Endothelial cell of umbilical vein (primary cell): Measurements from ENCODE around the gene ALB. TPM values are rescaled to one million over a fixed set of nuclear protein-coding genes. Genes with fewer than 3 reads are reported as not detected.

Source experiments
- BruUV-seq: library from RNA; stranded (reverse); fragments of 400-500 nt; replicated peaks from 2 replicates; lab custom pipeline; 2021; lab: Mats Ljungman, UMichigan
- CTCF ChIA-PET: fragments of 300-600, 350-600 bp; sonication (Branson Sonifier 250); formaldehyde crosslinking; loops from one replicate; lab custom pipeline; 2021; ENCODE audit warnings: antibody characterized with exemption, inconsistent platforms; lab: Charles Lee
- POLR2A ChIA-PET: fragments of 300-600, 350-600 bp; sonication (Branson Sonifier 250); formaldehyde crosslinking; loops from one replicate; lab custom pipeline; 2021; ENCODE audit warnings: antibody characterized with exemption, inconsistent platforms; lab: Charles Lee
- DNase-seq: peaks from one replicate; pipeline ENCODE4 v3.0.0-alpha.2; 2011; ENCODE audit warnings: low read depth, low spot score
- FAIRE-seq: peaks from 2 replicates; lab custom pipeline; 2011; peaks lifted over from hg19 to GRCh38; lab: Jason Lieb, UNC
- H2AFZ ChIP-seq: 2 replicates; pipeline ENCODE4 v1.6.0; 2012; ENCODE audit warnings: low read depth, low read length, control low read depth, inconsistent platforms
- H3K27ac ChIP-seq: 2 replicates; pipeline ENCODE4 v1.5.1; 2011; ENCODE audit warnings: low read depth, mild to moderate bottlenecking, control low read depth, low read length, moderate library complexity; ENCODE audit not compliant: insufficient read depth
- H3K27me3 ChIP-seq, 2 experiments: 2 replicates each; pipeline versions ENCODE4 v1.6.0 to v1.6.1; 2011; ENCODE audit warnings: low read length in 2 of 2, mixed read lengths in 1 of 2; ENCODE audit not compliant: control insufficient read depth in 2 of 2, insufficient read depth in 2 of 2
- H3K36me3 ChIP-seq, 2 experiments: 2 replicates in 1 of 2; 3 replicates in 1 of 2; pipeline ENCODE4 v1.5.1; 2011; ENCODE audit warnings: low read length in 2 of 2, mild to moderate bottlenecking in 1 of 2, moderate library complexity in 1 of 2; ENCODE audit not compliant: control insufficient read depth in 2 of 2, insufficient read depth in 2 of 2; ENCODE audit errors: extremely low read depth in 1 of 2
- H3K4me1 ChIP-seq: 3 replicates; pipeline ENCODE4 v1.5.1; 2011; ENCODE audit warnings: mild to moderate bottlenecking, low read length; ENCODE audit not compliant: control insufficient read depth, insufficient read depth; ENCODE audit errors: extremely low read depth
- H3K4me2 ChIP-seq: 2 replicates; pipeline ENCODE4 v1.6.1; 2011; ENCODE audit warnings: low read length, control low read depth, mixed read lengths; ENCODE audit not compliant: insufficient read depth
- H3K4me3 ChIP-seq, 3 experiments: fragments of 200-600 bp in 1 of 3; sonication (generic), shearing (Covaris generic) in 1 of 3; replicated peaks in 1 of 3; 2 replicates each; pipeline ENCODE4 v1.5.1; 2011 to 2016; ENCODE audit warnings: control low read depth in 3 of 3, low read length in 3 of 3, mild to moderate bottlenecking in 2 of 3, inconsistent platforms in 1 of 3, low read depth in 1 of 3, moderate library complexity in 1 of 3; ENCODE audit not compliant: insufficient read depth in 1 of 3
- H3K79me2 ChIP-seq: 2 replicates; pipeline ENCODE4 v1.6.0; 2012; ENCODE audit warnings: low read length, inconsistent platforms; ENCODE audit not compliant: control insufficient read depth, insufficient read depth
- H3K9ac ChIP-seq: replicated peaks from 2 replicates; pipeline ENCODE3; 2011; ENCODE audit warnings: low read length, control low read depth; ENCODE audit not compliant: insufficient read depth; ENCODE audit errors: extremely low read depth
- H3K9me1 ChIP-seq: replicated peaks from 3 replicates; pipeline ENCODE4 v1.6.0; 2011; ENCODE audit warnings: mild to moderate bottlenecking, low read length; ENCODE audit not compliant: control insufficient read depth, insufficient read depth; ENCODE audit errors: extremely low read depth
- H3K9me3 ChIP-seq: replicated peaks from 2 replicates; pipeline ENCODE4 v1.5.1; 2012; ENCODE audit warnings: low read length, inconsistent platforms; ENCODE audit not compliant: control insufficient read depth, insufficient read depth
- H4K20me1 ChIP-seq: replicated peaks from 2 replicates; pipeline ENCODE3; 2011; ENCODE audit warnings: mild to moderate bottlenecking, low read length; ENCODE audit not compliant: control insufficient read depth, insufficient read depth; ENCODE audit errors: extremely low read depth
- CTCF ChIP-seq, 2 donors: IDR thresholded peaks; 1 replicate in 1 of 2; 2 replicates in 1 of 2; pipeline ENCODE4 v1.5.1; 2011; ENCODE audit warnings: low read length in 2 of 2, mild to moderate bottlenecking in 2 of 2, moderate library complexity in 2 of 2, control low read depth in 1 of 2, inconsistent platforms in 1 of 2, low read depth in 1 of 2; ENCODE audit not compliant: insufficient read depth in 1 of 2; ENCODE audit errors: extremely low read depth in 1 of 2
- EZH2 ChIP-seq: IDR thresholded peaks from 2 replicates; pipeline ENCODE4 v1.6.1; 2012; ENCODE audit warnings: borderline replicate concordance, low read depth, mild to moderate bottlenecking, moderate library complexity, low read length, inconsistent platforms; ENCODE audit not compliant: severe bottlenecking
- FOS ChIP-seq: IDR thresholded peaks from 2 replicates; pipeline ENCODE4 v1.6.1; 2011; ENCODE audit warnings: mild to moderate bottlenecking, low read length, moderate library complexity, borderline replicate concordance; ENCODE audit not compliant: insufficient read depth
- GATA2 ChIP-seq: IDR thresholded peaks from 2 replicates; pipeline ENCODE4 v1.7.0; 2011; ENCODE audit warnings: low read depth, mild to moderate bottlenecking, moderate library complexity, mixed read lengths, low read length; ENCODE audit not compliant: insufficient read length, insufficient read depth
- JUN ChIP-seq: IDR thresholded peaks from 2 replicates; pipeline ENCODE4 v1.6.1; 2011; ENCODE audit warnings: borderline replicate concordance, low read depth; ENCODE audit not compliant: insufficient read length, insufficient read depth
- MAX ChIP-seq: IDR thresholded peaks from 2 replicates; pipeline ENCODE4 v1.6.1; 2011; ENCODE audit not compliant: insufficient read depth, insufficient read length
- MYC ChIP-seq: IDR thresholded peaks from one replicate; pipeline ENCODE4 v1.6.1; 2011; ENCODE audit warnings: mild to moderate bottlenecking, low read depth, low read length
- POLR2A ChIP-seq: IDR thresholded peaks from 2 replicates; pipeline ENCODE4 v1.6.1; 2012; ENCODE audit warnings: low read depth, mild to moderate bottlenecking, control low read depth, low read length
- POLR2AphosphoS5 ChIP-seq: IDR thresholded peaks from 2 replicates; pipeline ENCODE4 v1.6.1; 2012; ENCODE audit warnings: low read depth, mild to moderate bottlenecking, control low read depth, low read length, moderate library complexity; ENCODE audit not compliant: insufficient read depth
- dilution Hi-C: fragments of 300-500 bp; cut with MboI; formaldehyde crosslinking; loops from one replicate; pipeline ENCODE4 v1.15.0; 2019; ENCODE audit warnings: low sequenced_read_pairs; ENCODE audit not compliant: extremely low pct_ligation_motif_present
- intact Hi-C: fragments of 100-400 bp; cut with micrococcal nuclease; formaldehyde crosslinking; loops from one replicate; pipeline ENCODE4 v1.10.0; 2022
- polyA plus RNA-seq, 4 experiments: library from polyadenylated mRNA; depleted of rRNA in 3 of 4; stranded (reverse) in 3 of 4; unstranded in 1 of 4; fragments of >200 nt; gene quantifications; 2 replicates each; pipeline versions ENCODE4 v1.2.1 to v1.2.3, GENCODE V29; 2011 to 2012; ENCODE audit warnings: missing spikeins in 1 of 4
- total RNA-seq: library from RNA; stranded (reverse); gene quantifications from 2 replicates; pipeline ENCODE4 v1.2.3, GENCODE V29; 2021

Gene ALB
- total and polyA plus RNA-seq, 2 donors (not counting 3 experiments of a cell fraction or from before 2014, with no cell fraction given): not detected

- FAIRE-seq (no peak), DNase-seq (no peak)
- H4K20me1 ChIP-seq: no peaks in the 10 kb centered on the region
- ChIA-PET CTCF (interaction anchor here (0.6 to 3.4 kb wide), 48 partner anchors 8 to 1149 kb away, joined by 3 to 24 read pairs (median 4); partner anchors contain the start of gene ANKRD17), POLR2A (no interaction called here)
- no peaks in the 10 kb centered on the region for H3K36me3 ChIP-seq
- no peak overlapping the region for H3K4me2 ChIP-seq
- H3K27me3 ChIP-seq: peaks cover 14 to 42% of the 10 kb centered on the region in 2 experiments
- no peak overlapping the region for H3K4me3 ChIP-seq
- dilution Hi-C loops (no loop called here), intact Hi-C loops (loop anchor here (2.0 to 5.0 kb wide), 2 partner anchors 103 to 135 kb away; no protein-coding TSS in a partner anchor)
- no peaks in the 10 kb centered on the region for H3K79me2 ChIP-seq
- H3K9ac ChIP-seq: no peak overlapping the region
- H3K9me3 ChIP-seq: no peaks in the 10 kb centered on the region
- BruUV-seq: no TSS peak
- TF ChIP-seq CTCF (IDR thresholded peaks at IDR 0.05; ENCODE audit: extremely low read depth in 1 of 2, insufficient read depth in 1 of 2, low read depth in 1 of 2, low read length in 2 of 2): no peak
- TF ChIP-seq MYC: no peak
- TF ChIP-seq GATA2: no peak
- TF ChIP-seq MAX: no peak
- no peak for TF ChIP-seq EZH2
- no peak for TF ChIP-seq JUN
- TF ChIP-seq POLR2AphosphoS5: no peak
- no peak for TF ChIP-seq POLR2A
- TF ChIP-seq FOS: no peak
- H2AFZ ChIP-seq: no peak overlapping the region
- H3K4me1 ChIP-seq: no peaks in the 10 kb centered on the region
- H3K27ac ChIP-seq: no peak overlapping the region
- H3K9me1 ChIP-seq: no peaks in the 10 kb centered on the region
Measured at GRCh38 chr4:73445383-73446335, 41.6 kb downstream of the ALB start.
